Measurements from ENCODE around the gene STK10. TPM values are rescaled to one million over a fixed set of nuclear protein-coding genes. Genes with fewer than 3 reads are reported as not detected.
"Not testable (repeated sequence)": the region's sequence is repeated elsewhere in the genome, so short reads cannot be mapped to it uniquely, and the experiment has no call there.

STK10 gene
- polyA plus RNA-seq, 3 donors from 2014 or later = 24.8 to 274 (median 54.9) TPM

- Mint-ChIP-seq H3K27ac (peak overlapping the region; percentile 99 to 100 (median 100)), H3K36me3 (peaks cover 0 to 5% (median 5%) of the 10 kb centered on the region in 3 donors), H3K4me3 (peak overlapping the region; percentile 60 to 94 (median 71)), H3K4me1 (peaks cover 97 to 100% of the 10 kb centered on the region in 2 donors), H3K9me3 (no peaks in the 10 kb centered on the region), H3K27me3 (ENCODE audit: low read depth in 3 of 3) (peaks cover 1 to 5% (median 2%) of the 10 kb centered on the region in 3 donors)
- DNase-seq = no peak
These were observed 19.7 kb downstream of the STK10 start for GRCh38 chr5:172168311-172168710.

- H3K4me3 Mint-ChIP-seq = peak overlapping the region; percentile 60 to 94 (median 71)
- H3K9me3 Mint-ChIP-seq = no peaks in the 10 kb centered on the region
- DNase-seq = no peak
- peaks cover 1 to 5% (median 2%) of the 10 kb centered on the region in 3 donors for H3K27me3 Mint-ChIP-seq (ENCODE audit: low read depth in 3 of 3)
- H3K4me1 Mint-ChIP-seq = peaks cover 97 to 100% of the 10 kb centered on the region in 2 donors
- peak overlapping the region; percentile 99 to 100 (median 100) for H3K27ac Mint-ChIP-seq
- H3K36me3 Mint-ChIP-seq = peaks cover 0 to 5% (median 5%) of the 10 kb centered on the region in 3 donors
These were observed 20.1 kb downstream of the STK10 start for GRCh38 chr5:172167895-172168294.

- peaks cover 1 to 5% (median 2%) of the 10 kb centered on the region in 3 donors for H3K27me3 Mint-ChIP-seq (ENCODE audit: low read depth in 3 of 3)
- H3K9me3 Mint-ChIP-seq = no peaks in the 10 kb centered on the region
- H3K27ac Mint-ChIP-seq = peak overlapping the region; percentile 99 to 100 (median 100)
- peaks cover 96 to 100% of the 10 kb centered on the region in 2 donors for H3K4me1 Mint-ChIP-seq
- no peak for DNase-seq
- H3K36me3 Mint-ChIP-seq = peaks cover 0 to 8% (median 5%) of the 10 kb centered on the region in 3 donors
- H3K4me3 Mint-ChIP-seq = peak overlapping the region in 4 of 5 donors; percentile 53 to 94 (median 72)
These were observed 21.8 kb downstream of the STK10 start for GRCh38 chr5:172166030-172166826.

- peaks cover 1 to 5% (median 2%) of the 10 kb centered on the region in 3 donors for H3K27me3 Mint-ChIP-seq (ENCODE audit: low read depth in 3 of 3)
- peak overlapping the region in 2 of 5 donors; percentile 33 to 36 for H3K4me3 Mint-ChIP-seq
- DNase-seq = no peak
- peaks cover 95 to 100% of the 10 kb centered on the region in 2 donors for H3K4me1 Mint-ChIP-seq
- no peaks in the 10 kb centered on the region for H3K9me3 Mint-ChIP-seq
- H3K27ac Mint-ChIP-seq = peak overlapping the region in 5 of 6 donors; percentile 35 to 100 (median 86)
- peaks cover 0 to 8% (median 5%) of the 10 kb centered on the region in 3 donors for H3K36me3 Mint-ChIP-seq
These were observed 22.6 kb downstream of the STK10 start for GRCh38 chr5:172165465-172165864.

GRCh38 chr5:172164769-172165212 lies 23.2 kb downstream of the STK10 start:
- peaks cover 0 to 3% (median 0%) of the 10 kb centered on the region in 3 donors for H3K36me3 Mint-ChIP-seq
- peaks cover 0 to 5% (median 1%) of the 10 kb centered on the region in 3 donors for H3K27me3 Mint-ChIP-seq (ENCODE audit: low read depth in 3 of 3)
- peak overlapping the region; percentile 57 to 100 (median 84) for H3K27ac Mint-ChIP-seq
- no peak for DNase-seq
- peak overlapping the region in 4 of 5 donors; percentile 36 to 49 (median 42) for H3K4me3 Mint-ChIP-seq
- H3K4me1 Mint-ChIP-seq = peaks cover 95 to 99% of the 10 kb centered on the region in 2 donors
- no peaks in the 10 kb centered on the region for H3K9me3 Mint-ChIP-seq

GRCh38 chr5:172163346-172163745 lies 24.7 kb downstream of the STK10 start:
- Mint-ChIP-seq H3K4me1 (peaks cover 95 to 96% of the 10 kb centered on the region in 2 donors), H3K27ac (peak overlapping the region; percentile 70 to 90 (median 86)), H3K4me3 (peak overlapping the region; percentile 21 to 66 (median 49)), H3K9me3 (no peaks in the 10 kb centered on the region), H3K36me3 (peaks cover 0 to 3% (median 0%) of the 10 kb centered on the region in 3 donors), H3K27me3 (ENCODE audit: low read depth in 3 of 3) (peaks cover 0 to 5% (median 1%) of the 10 kb centered on the region in 3 donors)
- DNase-seq = no peak

- peaks cover 0 to 6% (median 0%) of the 10 kb centered on the region in 3 donors for H3K36me3 Mint-ChIP-seq
- peaks cover 95 to 96% of the 10 kb centered on the region in 2 donors for H3K4me1 Mint-ChIP-seq
- no peaks in the 10 kb centered on the region for H3K9me3 Mint-ChIP-seq
- H3K27me3 Mint-ChIP-seq (ENCODE audit: low read depth in 3 of 3) = peaks cover 0 to 5% (median 1%) of the 10 kb centered on the region in 3 donors
- DNase-seq = no peak
- peak overlapping the region; percentile 70 to 90 (median 86) for H3K27ac Mint-ChIP-seq
- peak overlapping the region; percentile 21 to 66 (median 49) for H3K4me3 Mint-ChIP-seq
These were observed 25.1 kb downstream of the STK10 start for GRCh38 chr5:172162987-172163343.

GRCh38 chr5:172162323-172162986 lies 25.6 kb downstream of the STK10 start:
- H3K9me3 Mint-ChIP-seq = no peaks in the 10 kb centered on the region
- peak overlapping the region; percentile 70 to 90 (median 86) for H3K27ac Mint-ChIP-seq
- H3K4me3 Mint-ChIP-seq = peak overlapping the region in 4 of 5 donors; percentile 28 to 69 (median 66)
- peaks cover 0 to 5% (median 1%) of the 10 kb centered on the region in 3 donors for H3K27me3 Mint-ChIP-seq (ENCODE audit: low read depth in 3 of 3)
- DNase-seq = no peak
- H3K4me1 Mint-ChIP-seq = peaks cover 94 to 95% of the 10 kb centered on the region in 2 donors
- peaks cover 0 to 7% (median 0%) of the 10 kb centered on the region in 3 donors for H3K36me3 Mint-ChIP-seq

- H3K4me3 Mint-ChIP-seq = peak overlapping the region; percentile 40 to 76 (median 58)
- peak overlapping the region; percentile 74 to 95 (median 84) for H3K27ac Mint-ChIP-seq
- H3K9me3 Mint-ChIP-seq = no peaks in the 10 kb centered on the region
- no peak for DNase-seq
- H3K36me3 Mint-ChIP-seq = peaks cover 4 to 11% (median 5%) of the 10 kb centered on the region in 3 donors
- peaks cover 92 to 93% of the 10 kb centered on the region in 2 donors for H3K4me1 Mint-ChIP-seq
- peaks cover 0 to 5% (median 1%) of the 10 kb centered on the region in 3 donors for H3K27me3 Mint-ChIP-seq (ENCODE audit: low read depth in 3 of 3)
These were observed 27.5 kb downstream of the STK10 start for GRCh38 chr5:172160506-172160905.

GRCh38 chr5:172159016-172159415 lies 29.0 kb downstream of the STK10 start:
- H3K27ac Mint-ChIP-seq = peak overlapping the region; percentile 68 to 90 (median 84)
- H3K9me3 Mint-ChIP-seq = no peaks in the 10 kb centered on the region
- peak overlapping the region; percentile 18 to 74 (median 55) for H3K4me3 Mint-ChIP-seq

GRCh38 chr5:172156541-172156994 lies 31.5 kb downstream of the STK10 start:
- no peaks in the 10 kb centered on the region for H3K9me3 Mint-ChIP-seq
- peaks cover 22 to 42% (median 23%) of the 10 kb centered on the region in 3 donors for H3K36me3 Mint-ChIP-seq
- peaks cover 91 to 92% of the 10 kb centered on the region in 2 donors for H3K4me1 Mint-ChIP-seq
- peaks cover 0 to under 1% (median 0%) of the 10 kb centered on the region in 3 donors for H3K27me3 Mint-ChIP-seq (ENCODE audit: low read depth in 3 of 3)
- H3K27ac Mint-ChIP-seq = peak overlapping the region; percentile 78 to 89 (median 82)
- H3K4me3 Mint-ChIP-seq = peak overlapping the region in 4 of 5 donors; percentile 8 to 18 (median 11)
- DNase-seq = no peak

More at GRCh38 chr5:172159016-172159415, 29.0 kb downstream of the STK10 start:
- H3K4me1 Mint-ChIP-seq = peaks cover 91% of the 10 kb centered on the region in 2 donors
- DNase-seq = no peak
- peaks cover 0 to 3% (median 1%) of the 10 kb centered on the region in 3 donors for H3K27me3 Mint-ChIP-seq (ENCODE audit: low read depth in 3 of 3)
- peaks cover 11 to 21% (median 13%) of the 10 kb centered on the region in 3 donors for H3K36me3 Mint-ChIP-seq

- Mint-ChIP-seq H3K4me1 (peaks cover 91 to 93% of the 10 kb centered on the region in 2 donors), H3K27me3 (ENCODE audit: low read depth in 3 of 3) (peaks cover 0 to 14% (median 0%) of the 10 kb centered on the region in 3 donors), H3K27ac (peak overlapping the region in 5 of 6 donors; percentile 81 to 98 (median 91)), H3K36me3 (peaks cover 24 to 50% (median 26%) of the 10 kb centered on the region in 3 donors)
- not testable (repeated sequence) for H3K9me3 Mint-ChIP-seq, H3K4me3 Mint-ChIP-seq, DNase-seq
These were observed 32.9 kb downstream of the STK10 start for GRCh38 chr5:172155101-172155500.

GRCh38 chr5:172153695-172154094 lies 34.3 kb downstream of the STK10 start:
- peaks cover 24 to 50% (median 26%) of the 10 kb centered on the region in 3 donors for H3K36me3 Mint-ChIP-seq
- H3K9me3 Mint-ChIP-seq = no peaks in the 10 kb centered on the region
- peak overlapping the region; percentile 81 to 98 (median 96) for H3K27ac Mint-ChIP-seq
- DNase-seq = no peak
- H3K27me3 Mint-ChIP-seq (ENCODE audit: low read depth in 3 of 3) = peaks cover 0 to 17% (median 0%) of the 10 kb centered on the region in 3 donors
- peak overlapping the region in 1 of 5 donors; percentile 57 for H3K4me3 Mint-ChIP-seq
- H3K4me1 Mint-ChIP-seq = peaks cover 93% of the 10 kb centered on the region in 2 donors

All from immature natural killer cell (primary cell).